ENCODE measurements around the gene BRD7.

The BRD7 gene

DNA sequence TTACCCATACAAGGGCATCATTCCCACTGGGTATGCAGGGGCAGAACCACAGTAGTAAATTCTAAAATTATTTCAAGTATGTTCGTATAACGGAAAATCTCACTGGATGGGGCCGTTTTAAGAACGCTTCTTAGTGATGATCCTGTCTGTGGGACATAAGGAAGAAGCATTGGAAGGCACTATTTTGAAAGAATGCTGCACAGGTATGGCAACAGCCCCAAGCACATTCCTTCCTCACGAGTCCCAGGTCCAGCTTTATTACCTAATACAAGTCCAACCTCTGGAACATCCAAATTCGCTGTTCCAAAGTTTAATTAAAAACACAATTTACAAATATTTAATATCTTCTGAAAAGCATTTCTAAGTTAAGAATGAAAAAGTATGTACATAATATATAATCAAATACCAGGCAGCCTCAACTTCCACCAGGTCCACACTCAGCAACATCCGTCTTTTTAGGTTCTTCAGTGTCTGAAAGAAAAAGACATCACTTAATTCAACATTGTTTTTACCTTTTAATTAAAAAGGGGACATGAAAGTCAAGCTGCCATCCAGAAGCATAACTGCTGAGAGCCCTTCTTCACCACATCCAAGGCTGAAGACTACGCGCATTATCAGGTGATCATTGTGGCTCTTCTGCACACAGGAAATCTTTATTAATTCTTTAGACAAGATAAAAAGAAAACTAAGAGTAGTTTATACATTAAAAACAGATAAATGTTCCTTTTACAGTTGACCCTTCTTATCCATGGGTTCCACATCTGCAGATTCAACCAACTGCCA lies 49.8 kb downstream of the BRD7 start:
- no peak for DNase-seq

DNA sequence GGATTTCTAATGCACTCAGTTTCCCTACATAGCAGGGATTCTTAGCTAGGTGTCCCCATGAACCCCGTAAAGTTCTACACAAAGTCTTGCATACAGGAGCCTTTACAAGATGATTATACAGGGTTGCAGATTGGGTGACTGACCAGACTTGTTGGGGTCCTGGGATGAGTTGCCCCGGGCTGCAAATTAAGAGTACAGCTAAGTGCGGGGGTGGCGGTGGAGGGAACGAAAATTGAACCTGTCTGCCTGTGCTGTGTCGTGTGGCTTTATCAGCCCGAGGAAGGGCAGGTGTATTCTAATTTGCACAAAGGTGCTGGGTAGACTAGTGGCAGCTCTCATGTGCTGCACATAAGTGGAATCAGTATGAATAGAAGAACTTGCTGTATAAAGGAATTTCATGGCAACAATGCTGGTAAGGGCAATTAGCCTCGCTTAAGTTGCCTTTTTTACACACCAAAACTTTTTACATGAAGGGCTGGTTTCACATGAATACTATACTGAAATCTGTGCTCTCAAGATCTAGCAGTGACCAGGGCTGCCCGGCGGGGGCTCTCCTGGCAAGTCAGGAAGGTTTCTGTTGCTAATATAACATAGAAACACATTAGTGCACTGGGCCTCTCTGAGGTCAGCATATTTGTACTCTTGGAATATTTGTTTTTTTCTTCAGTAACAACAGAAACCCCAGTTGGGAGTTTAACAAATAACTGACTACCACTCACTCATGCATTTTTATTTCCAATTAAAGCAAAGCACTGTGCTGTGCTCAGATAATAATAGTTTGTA lies 51.7 kb downstream of the BRD7 start:
- DNase-seq, result no peak

DNA sequence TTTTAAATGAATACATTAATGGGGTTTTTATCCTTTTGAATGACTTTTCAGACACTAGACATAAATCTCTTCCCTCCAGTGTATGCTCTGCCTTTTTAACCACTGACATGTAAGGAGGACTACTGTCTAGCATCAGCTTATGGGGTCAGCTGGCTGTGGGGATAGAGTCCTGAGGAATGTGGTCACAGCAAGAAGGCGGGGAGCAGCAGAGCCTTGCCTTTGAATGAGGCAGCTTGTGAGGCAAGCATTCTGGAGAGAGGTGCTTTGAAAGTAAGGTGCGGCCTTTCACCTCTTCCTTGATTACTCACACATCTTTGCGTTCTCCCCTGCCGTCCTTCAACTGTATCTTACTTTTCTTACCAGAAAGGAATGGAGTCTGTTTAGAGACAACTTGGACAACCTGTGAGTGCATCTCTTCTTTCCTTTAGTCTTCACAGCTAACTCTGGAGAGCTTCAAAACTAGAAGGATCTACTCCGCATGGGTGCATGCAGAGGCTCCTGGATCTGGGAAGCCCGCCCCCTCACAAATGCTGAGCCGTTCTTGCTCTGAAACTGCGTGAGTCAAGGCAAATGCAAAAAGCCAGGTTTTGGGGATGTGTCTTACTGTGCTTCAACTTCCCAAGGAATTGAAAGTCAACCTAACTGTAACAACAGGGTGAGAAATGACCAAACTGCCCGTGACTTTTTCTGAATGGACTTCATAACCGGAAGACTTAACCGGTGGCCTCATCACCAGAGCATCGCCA lies 52.5 kb downstream of the BRD7 start:
- no peak for DNase-seq

DNA sequence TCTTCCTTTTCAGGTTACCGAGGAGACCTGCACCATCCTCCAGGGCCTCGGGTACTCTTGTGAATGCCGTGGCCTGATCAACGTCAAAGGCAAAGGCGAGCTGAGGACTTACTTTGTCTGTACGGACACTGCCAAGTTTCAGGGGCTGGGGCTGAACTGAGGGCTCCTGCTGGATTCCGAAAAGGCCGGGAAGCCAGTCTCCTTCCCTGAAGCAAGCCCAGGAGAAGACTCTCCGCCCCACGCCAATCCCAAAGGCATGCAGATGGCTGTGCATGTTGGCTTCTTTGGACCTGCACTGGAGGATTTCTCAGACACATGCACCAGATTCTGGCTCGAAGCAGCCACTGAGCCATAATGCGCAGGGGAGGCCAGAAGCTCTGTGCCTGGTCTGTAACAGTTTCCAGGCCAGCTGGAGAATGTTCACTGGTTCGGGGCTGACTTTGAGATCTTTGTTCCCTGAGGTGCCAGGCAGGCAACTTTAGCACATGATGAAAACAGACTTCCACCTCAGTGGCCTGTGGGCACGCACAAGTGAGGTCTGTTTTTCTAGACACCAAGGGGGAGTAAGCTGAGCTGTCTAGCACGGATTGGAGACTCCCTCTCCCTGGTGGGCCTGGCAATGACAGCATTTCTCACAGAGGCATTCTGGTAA lies 53.3 kb downstream of the BRD7 start:
- no peak for DNase-seq

DNA sequence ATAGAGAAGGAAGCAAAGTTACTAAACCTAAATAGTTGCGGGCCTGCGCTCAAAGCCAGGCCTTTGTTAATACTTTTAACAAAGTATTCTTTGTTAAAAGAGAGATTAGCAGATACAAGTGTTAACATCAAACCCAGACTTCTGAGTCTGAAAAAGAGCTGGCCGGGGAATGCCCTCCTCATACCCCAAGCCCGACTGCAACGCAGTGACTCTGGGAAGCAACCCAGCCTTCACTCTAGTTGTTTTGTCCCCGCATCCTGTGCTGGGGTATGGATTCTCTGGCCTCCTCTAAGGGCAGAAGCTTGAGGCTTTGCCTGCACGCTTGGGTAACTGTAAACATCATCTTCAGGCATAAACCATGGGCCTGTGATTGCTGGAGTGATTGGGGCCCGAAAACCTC lies 54.1 kb downstream of the BRD7 start:
- no peak for DNase-seq

DNA sequence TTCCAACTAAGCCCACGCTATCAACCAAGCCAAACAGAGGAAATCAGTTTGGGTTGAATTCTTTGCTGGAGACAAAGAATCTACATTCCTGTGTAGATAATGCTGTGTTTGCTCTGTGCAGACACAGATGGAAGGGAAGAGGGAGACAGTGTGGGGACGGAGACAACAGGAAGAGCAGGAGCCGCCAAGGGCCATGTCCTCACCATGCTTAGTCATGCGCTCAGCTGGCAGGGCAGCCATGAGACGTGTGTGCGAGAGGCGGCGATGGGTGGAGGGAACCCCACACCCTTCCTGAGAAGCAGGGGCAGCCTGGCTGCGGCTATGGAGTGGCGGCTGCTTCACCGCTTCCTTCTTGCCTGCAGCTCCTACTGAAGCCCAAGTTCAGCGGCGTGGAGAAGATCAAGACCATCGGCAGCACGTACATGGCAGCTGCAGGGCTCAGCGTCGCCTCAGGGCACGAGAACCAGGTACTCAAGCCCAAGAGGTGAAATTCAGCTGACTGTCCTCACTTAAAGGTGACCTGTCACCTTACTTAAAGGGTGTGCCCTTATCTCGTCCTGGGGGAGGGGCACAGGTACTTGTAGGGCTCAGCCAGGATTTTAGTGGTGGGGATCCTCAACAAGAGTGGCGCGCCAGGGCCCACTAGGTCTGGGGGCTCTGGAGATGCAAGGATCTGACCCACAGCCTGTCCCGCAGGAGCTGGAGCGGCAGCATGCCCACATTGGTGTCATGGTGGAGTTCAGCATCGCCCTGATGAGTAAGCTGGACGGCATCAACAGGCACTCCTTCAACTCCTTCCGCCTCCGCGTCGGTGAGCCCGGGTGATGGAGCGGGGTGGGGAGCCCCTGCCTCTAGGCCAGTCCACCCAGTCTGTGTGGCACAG lies 55.0 kb downstream of the BRD7 start:
- DNase-seq, result no peak

DNA sequence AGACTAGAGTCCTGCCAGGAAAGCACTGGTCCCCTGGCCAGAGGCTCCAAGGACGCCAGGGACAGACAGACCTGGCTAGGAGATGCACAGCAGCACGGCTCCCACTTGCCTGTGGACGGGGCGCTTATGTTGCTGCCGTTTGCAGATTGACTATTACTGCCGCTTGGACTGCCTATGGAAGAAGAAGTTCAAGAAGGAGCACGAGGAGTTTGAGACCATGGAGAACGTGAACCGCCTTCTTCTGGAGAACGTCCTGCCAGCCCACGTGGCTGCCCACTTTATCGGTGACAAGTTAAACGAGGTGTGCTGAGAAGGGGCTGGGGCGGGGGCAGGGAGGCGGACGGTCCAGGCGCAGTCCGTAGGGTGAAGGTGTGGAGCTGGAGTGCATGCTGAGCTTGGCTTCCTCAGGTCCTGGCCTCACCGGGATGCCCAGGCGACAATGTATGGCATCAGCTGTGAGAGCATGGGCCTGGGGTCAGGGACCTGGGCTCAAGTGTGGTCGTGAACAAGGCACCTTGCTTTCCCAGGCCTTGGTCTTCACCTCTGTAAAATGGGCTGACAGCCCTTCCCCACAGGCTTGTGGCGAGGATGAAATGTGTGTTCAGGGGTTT lies 56.8 kb downstream of the BRD7 start:
- no peak for DNase-seq

DNA sequence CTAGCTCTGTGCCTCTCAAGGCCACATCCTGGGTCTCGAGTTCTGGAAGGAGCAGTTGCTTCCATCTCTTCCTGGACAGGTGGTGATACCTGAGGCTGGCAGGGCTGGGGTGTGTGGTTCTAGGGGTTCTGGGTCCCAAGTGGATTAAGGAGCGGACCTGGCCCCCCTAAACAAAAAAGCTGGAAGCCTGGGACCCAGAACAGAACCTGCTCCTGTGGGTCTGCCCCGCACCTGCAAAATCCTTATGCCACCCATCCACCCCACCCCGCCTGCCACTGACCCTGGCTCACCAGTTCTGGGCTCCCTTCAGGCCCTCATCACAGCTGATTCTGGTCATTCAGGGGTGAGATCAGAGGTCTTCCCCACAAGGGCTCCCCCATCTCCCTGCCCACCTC lies 57.7 kb downstream of the BRD7 start:
- no peak for DNase-seq

DNA sequence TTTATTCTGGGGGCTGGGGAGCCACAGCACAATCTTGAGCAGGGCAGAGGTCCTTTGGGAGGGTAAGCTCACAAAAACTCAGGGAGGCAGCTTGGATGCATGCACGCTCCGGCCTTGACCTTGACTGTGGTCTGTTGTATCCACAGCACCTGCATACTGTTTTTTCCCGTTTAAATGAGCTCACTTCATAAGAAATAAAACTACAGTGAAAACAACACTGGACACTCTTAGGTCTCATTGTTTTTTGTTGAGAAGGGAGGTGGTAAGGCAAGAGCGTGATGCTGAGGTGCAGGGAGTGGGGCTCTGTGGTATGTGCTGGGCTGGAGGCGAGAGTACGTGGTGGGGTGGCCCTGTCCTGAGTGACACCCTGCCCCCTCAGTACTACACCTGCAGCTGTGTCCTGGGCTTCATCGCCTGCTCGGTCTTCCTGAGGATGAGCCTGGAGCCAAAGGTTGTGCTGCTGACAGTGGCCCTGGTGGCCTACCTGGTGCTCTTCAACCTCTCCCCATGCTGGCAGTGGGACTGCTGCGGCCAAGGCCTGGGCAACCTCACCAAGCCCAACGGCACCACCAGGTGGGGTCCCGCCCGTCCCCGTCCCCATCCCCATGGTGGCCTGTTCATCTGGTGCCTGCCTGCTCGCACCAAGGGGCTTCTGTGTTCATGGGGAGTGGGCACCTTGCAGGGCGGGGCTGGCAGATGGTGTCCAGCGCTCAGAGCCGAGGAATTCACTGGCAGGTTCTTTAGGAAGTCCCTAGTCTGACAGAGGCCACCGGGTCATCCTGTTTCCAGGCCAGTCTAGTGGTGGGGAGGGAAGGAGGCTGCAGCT lies 58.3 kb downstream of the BRD7 start:
- no peak for DNase-seq

DNA sequence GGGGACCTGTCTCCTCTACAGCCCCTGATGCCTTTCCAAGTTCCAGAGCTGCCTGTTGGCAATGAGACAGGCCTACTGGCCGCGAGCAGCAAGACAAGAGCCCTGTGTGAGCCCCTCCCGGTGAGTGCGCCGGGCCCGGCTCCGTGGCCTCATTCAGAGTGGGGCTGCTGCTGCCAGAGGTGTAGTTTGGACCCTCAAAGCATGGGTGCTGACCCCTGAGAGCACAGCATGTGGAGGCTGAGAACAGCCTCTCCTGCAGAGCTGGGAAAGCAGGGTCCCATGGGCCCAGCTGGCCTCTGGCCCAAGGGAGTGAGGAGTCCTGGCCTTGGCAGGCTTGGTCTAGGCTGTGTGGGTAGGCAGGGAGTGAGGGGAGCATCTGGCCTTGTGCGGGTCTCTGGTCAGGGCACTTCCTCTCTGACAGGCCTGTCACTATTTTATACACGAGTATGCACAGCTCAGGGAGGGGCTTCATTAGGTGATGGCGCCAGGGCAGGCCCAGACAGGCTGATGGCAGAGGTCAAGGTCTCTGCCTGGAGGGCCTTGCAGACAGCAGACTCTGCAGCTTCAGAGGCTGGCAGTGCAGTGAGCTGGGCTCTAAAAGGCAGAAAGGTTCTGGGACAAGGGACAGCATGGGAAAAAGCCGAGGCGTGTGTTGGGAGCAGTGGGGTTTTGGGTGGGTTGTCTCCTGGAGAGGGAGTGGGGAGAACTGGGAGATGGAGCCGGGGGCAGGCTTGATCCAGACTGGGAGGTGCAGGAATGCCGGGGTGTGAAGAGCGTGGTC lies 59.1 kb downstream of the BRD7 start:
- no peak for DNase-seq

DNA sequence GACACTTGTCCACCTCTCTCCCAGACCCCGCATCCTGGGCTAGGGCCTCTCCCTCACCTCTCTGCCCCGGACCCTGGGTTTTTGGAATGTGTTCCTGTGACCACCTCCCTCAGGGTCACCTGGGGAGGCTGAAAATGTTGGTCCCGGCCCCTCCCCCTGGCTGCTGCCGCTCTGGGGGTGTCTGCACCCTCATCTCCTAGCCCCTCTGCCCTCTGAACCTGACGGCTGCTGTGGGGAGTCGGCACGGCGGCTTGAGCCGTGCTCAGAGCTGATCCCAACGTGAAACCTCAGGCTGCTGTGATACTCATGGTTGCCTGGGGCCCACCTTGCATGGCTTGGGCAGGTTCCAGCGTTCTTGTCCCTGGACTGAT lies 59.6 kb downstream of the BRD7 start:
- DNase-seq, result no peak

DNA sequence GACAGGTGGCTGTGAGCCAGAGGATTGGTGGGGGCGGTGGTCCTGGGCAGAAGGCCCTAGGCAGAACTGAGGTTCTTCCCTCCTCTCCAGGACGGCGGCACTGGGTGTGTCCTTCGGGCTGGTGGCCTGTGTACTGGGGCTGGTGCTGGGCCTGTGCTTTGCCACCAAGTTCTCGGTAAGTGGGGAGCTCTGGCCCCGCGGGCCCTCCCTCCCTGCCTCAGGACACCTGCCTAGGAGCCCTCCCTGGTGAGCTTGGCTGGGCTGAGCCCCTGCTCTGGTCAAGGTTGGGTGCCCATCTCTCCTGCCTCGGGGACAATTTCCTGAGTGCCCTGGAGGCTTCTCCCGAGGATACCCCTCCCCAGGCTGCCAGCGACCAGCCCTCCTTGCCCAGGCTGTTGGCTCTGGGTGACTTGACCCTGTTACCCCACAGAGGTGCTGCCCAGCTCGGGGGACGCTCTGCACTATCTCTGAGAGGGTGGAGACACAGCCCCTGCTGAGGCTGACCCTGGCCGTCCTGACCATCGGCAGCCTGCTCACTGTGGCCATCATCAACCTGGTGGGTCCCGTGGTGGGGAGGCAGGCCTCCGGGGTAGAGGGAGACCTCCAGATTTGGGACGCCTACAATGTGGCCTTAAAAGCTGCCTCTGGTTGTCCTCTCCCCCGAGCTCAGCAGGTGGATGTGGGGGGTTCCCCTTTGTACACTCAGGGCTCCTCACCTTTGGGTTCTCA lies 60.4 kb downstream of the BRD7 start:
- no peak for DNase-seq

DNA sequence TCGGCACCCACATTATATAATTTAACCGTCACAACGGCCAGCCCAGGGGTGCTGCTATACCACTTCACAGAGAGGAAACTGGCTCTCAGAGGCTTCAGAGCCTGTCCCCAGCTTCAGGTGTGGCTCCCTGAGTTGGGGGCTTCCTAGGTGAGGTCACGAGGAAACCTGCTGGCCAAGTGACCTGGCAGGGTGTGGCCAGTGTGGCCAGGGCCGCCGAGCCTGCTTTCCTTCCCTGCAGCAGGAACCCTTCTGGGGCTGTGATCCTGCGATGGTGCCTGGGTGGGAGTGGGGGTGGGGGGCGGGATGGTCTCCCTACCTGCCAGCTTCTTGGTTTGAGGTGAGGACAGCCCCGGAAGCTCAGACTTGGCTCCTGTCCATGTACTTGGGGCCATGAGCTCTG lies 62.5 kb downstream of the BRD7 start:
- no peak for DNase-seq

DNA sequence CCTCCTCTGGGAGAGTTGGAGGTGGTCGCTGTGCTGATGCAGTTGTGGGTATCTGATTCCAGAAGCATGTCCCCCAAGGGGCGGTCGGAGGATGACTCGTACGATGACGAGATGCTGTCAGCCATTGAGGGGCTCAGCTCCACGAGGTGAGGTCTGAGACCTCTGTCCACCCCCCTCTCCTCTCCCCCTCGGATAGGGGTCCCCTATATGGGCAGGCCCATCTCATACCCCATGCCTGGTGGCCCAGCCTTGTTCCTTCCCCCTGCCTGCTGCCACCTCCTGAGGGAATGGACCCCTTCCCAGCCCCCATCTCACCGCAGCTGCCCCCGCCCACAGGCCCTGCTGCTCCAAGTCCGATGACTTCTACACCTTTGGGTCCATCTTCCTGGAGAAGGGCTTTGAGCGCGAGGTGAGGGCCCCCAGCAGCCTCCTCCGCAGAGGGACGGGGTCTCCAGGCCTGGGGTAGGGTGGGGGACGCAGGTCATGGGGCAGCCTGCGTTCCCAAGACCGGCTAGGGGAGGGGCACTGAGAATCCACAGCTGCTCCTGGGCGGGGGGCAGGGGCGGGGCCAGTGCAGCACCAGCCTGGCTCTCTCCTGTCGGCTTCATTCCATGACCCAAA lies 63.2 kb downstream of the BRD7 start:
- DNase-seq, result no peak

DNA sequence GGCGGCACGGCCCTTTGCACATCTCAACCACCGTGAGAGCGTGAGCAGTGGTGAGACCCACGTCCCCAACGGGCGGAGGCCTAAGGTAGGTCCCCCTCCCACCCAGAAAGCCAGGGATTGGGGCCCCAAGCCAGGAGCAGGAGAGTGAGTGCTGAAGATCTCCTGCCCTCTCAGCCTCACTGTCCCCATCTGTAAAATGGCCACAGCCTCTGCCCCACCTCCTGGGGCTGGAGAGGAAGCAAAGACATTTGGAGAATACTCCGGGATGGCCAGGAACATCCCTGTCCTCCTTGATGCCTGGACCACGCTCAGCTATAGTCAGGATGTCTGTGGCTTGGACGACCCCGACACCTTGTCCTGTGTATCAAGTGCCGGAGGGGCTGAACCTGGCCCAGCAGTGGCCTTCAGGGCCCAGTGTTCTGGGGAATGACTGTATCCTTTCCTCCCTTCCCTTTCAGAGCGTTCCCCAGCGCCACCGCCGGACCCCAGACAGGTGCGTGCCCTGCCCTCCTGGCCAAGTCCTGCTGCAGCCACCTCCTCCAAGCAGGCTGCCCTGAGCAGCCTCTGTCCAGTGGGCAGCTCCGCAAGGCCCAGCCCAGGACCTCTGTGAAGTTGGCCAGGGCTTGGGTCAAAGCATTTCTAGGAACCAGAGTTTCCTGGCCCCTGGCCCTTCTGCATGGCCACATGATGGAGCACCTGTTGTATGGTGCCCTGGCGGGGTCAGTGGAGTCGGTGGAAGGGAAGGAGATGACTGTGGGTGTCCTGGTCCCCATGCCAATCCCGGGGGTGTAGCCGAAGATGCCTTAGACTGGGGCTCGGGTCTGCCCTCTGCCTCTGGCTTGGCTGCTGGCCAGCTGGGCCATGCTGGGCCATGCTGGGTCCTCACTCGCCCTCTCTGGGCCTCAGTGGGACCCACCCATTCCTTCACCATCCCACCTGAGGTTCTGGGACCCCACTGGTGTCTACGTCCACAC lies 64.0 kb downstream of the BRD7 start:
- DNase-seq, result no peak

DNA sequence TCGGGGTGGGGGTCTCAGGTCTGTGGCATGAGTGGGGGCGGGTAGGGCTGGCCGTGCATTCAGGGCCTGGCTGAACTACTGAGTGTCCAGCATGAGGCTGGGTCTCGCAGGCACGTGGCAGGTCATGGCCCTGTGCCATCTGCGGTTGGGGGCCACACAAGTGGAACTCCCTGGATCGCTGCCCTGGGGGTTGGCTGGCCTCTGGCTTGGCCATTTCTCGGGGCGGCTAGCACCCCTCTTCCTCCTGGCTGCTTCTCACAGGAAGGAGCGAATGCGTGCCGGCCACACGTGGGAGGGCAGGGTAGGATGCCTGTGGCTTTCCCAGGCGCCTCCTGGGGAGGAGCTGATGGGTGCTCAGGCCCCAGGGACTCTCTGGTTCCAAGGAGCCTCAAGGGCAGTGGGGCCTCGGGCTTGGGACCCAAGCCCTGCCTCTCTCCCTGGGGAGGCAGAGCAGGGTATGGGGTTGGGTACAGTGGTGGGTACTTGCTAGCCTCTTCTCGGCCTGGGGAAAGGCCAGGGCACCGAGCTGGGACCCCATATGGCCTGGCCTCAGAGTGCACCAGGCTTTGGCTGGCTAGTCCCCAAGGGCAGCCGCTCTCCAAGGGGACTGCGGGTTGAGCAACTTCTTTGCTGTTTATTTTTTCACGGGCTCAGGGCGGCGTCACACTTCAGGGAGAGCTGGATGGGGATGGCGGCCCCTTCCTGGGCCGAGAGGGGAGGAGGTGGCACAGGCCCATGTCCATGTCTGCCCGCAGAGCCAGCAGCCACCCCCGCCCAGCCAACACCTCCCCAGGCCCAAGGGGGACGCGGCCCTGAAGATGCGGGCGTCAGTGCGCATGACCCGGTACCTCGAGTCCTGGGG lies 65.0 kb downstream of the BRD7 start:
- DNase-seq, result no peak
